ENCODE results near the gene SPTB.
A peak's percentile ranks its signal among the peaks of the same experiment; 100 is the strongest.

The SPTB gene

DNA sequence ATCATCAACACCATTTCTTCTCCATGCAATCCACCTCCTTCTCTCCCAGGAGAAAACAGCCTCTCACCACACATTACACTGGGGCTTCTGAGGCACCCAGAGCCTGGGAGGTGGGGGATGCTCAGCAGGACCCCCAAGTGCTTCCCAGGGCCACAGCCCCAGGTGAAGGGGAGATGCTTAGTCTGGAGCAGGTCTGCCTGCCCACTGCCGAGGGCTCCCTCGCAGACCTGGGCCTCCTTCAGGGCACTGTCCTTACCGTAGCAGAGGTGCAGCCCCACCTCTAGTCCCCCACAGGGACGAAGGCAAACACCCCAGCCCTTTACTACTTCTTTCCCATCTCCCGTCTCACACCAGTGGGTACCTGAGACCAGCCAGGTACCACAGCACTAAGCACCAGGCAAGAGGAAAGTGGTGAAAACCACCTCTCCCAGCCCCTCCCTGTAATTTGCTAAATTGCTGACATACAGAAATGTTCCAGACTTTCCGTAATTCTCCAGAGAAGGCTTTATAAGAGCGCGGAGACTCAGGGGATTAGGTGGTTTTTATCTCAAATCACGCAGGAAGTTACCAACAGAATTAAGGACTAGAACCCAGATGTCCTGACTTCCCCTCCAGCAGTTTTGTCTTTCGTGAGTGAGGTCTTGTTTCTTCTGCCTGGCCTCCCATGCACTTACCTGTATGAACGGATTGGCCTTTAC, 116.5 kb downstream of the SPTB start:
- DNase-seq: no peak

- DNase-seq: no peak
Observed at GRCh38 chr14:64762044-64763034, 117.4 kb downstream of the SPTB start.

GRCh38 chr14:64761441-64762043, 118.2 kb downstream of the SPTB start:
- DNase-seq: no peak

- no peak for DNase-seq
Observed at GRCh38 chr14:64760916-64761315, 118.8 kb downstream of the SPTB start.

GRCh38 chr14:64760146-64760755, 119.5 kb downstream of the SPTB start:
- peak; percentile 91 for DNase-seq

GRCh38 chr14:64759555-64759938, 120.2 kb downstream of the SPTB start:
- DNase-seq: no peak

GRCh38 chr14:64758691-64759554, 120.8 kb downstream of the SPTB start:
- no peak for DNase-seq

DNA sequence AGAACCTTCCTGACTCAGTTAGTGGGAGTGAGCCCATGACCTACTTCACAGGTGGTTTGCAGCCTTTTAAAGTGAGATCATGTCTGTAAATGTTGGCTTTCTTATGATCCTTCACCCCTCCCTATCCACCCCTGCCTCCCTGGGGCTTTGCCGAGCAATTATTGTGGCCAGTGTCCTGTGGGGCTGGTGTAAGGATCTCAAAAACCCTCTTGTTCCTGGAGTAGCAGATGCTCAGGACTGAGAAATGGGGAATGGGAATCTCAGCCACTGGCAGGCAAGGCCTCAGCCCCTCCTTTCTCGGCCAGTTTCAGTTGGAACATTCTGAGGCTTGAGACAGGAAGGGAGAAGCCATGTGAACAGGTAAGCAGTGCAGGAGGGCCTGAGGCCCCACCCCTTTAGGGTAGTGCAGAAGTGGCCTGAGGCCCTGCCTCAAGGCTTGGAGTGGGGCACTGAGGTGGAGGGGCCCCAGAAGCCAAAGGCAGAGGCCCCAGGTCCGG, 121.6 kb downstream of the SPTB start:
- DNase-seq: no peak

- DNase-seq: no peak
Observed at GRCh38 chr14:64757601-64758000, 122.1 kb downstream of the SPTB start.

DNA sequence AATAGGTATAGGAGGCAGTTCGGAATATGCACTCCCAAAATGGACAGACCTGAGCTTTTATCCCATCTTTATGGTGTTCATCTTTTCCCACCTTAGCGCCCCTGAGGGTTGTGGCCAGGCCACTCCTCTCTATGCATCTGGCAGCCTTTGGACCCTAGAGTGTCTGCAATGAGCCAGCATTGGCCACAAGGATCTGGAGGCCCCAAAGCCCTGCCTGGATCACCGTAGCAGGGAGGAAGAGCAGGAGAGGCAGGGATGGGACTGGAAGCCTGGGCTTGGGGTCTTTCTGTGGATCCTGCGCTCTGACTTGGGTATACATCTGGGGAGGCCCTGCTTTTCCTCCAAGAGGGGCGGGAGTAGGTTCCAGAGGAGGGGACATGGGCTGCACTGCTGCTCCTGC, 123.0 kb downstream of the SPTB start:
- DNase-seq: no peak

- DNase-seq: no peak
Observed at GRCh38 chr14:64755781-64756221, 123.9 kb downstream of the SPTB start.

GRCh38 chr14:64754685-64755084, 125.0 kb downstream of the SPTB start:
- no peak for DNase-seq

DNA sequence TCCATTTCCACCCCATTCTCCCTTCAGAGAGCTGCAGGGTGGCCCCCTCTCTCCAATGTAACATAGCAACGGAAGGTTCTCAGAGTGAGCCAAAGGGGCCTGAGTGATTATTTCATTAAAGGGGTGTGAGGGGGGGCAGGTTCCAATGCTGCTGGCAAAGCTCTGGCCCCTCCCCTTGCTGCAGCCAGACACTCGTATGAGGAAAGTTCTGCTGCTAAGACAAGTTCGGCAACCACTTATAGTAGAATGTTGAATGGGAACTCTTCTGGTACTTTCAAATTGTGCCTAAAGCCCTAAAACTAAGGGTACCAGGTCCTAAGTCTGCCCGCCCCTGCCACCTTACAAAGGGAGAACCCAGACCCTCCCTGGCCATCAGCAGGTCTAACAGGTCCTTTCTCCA, 125.7 kb downstream of the SPTB start:
- DNase-seq: no peak

GRCh38 chr14:64753374-64753773, 126.3 kb downstream of the SPTB start:
- DNase-seq: no peak

GRCh38 chr14:64752909-64753308, 126.8 kb downstream of the SPTB start:
- DNase-seq: no peak

GRCh38 chr14:64748995-64749714, 130.6 kb downstream of the SPTB start:
- no peak for DNase-seq

- DNase-seq: no peak
Observed at GRCh38 chr14:64748521-64748920, 131.2 kb downstream of the SPTB start.

GRCh38 chr14:64747327-64747726, 132.4 kb downstream of the SPTB start:
- no peak for DNase-seq

GRCh38 chr14:64746298-64747250, 133.1 kb downstream of the SPTB start:
- DNase-seq: no peak

- no peak for DNase-seq
Observed at GRCh38 chr14:64745511-64746091, 134.1 kb downstream of the SPTB start.
